Measurements from ENCODE around the gene THRA.
A peak's percentile ranks its signal among the peaks of the same experiment; 100 is the strongest.

THRA gene

GRCh38 chr17:40074175-40074512 lies 11.4 kb downstream of the THRA start:
- H3K36me3 ChIP-seq (ENCODE audit: control insufficient read depth in 4 of 4, insufficient read depth in 4 of 4, low read length in 3 of 4), result peaks cover 3 to 14% (median 9%) of the 10 kb centered on the region in 4 experiments
- H3K27me3 ChIP-seq (replicated peaks in 2 of 5; ENCODE audit: control insufficient read depth in 4 of 5, insufficient read depth in 5 of 5, low read length in 4 of 5), result no peaks in the 10 kb centered on the region
- H3K9me3 ChIP-seq (ENCODE audit: control extremely low read depth in 1 of 5, control insufficient read depth in 4 of 5, insufficient read depth in 2 of 5, low read depth in 1 of 5, low read length in 4 of 5), result no peaks in the 10 kb centered on the region
- no peak overlapping the region for H3K27ac ChIP-seq (ENCODE audit: insufficient read depth in 1 of 2, low read depth in 1 of 2, low read length in 2 of 2, poor library complexity in 1 of 2, severe bottlenecking in 2 of 2)
- no CpG with 5 or more reads among the region's 8 CpGs for WGBS (ENCODE audit: insufficient coverage)
- CTCF ChIA-PET, result interaction anchor here (1.0 to 5.9 kb wide), 20 partner anchors 8 to 94 kb away, joined by 3 to 112 read pairs (median 7); partner anchors contain the start of genes CSF3, MED24, NR1D1 and THRA
- no peak overlapping the region for H3K4me3 ChIP-seq (ENCODE audit: control insufficient read depth in 1 of 7, extremely low read depth in 1 of 7, insufficient read depth in 4 of 7, low read depth in 2 of 7, low read length in 6 of 7)
- peaks cover 4 to 64% (median 59%) of the 10 kb centered on the region in 4 experiments for H3K4me1 ChIP-seq (ENCODE audit: control extremely low read depth in 1 of 4, control insufficient read depth in 4 of 4, insufficient read depth in 4 of 4, low read length in 3 of 4)
- POLR2A ChIA-PET, result interaction anchor here (1.9 kb wide), 1 partner anchor 20 kb away, joined by 10 read pairs; the partner anchor contains the start of gene MED24
- DNase-seq, result no peak

- WGBS (ENCODE audit: insufficient coverage), result 90% methylated on average over 6 of the region's 6 CpGs
Observed at GRCh38 chr17:40074871-40075200, 12.1 kb downstream of the THRA start.

GRCh38 chr17:40075201-40075941 lies 12.6 kb downstream of the THRA start:
- H3K27me3 ChIP-seq (replicated peaks in 2 of 5; ENCODE audit: control insufficient read depth in 4 of 5, insufficient read depth in 5 of 5, low read length in 4 of 5), result no peaks in the 10 kb centered on the region
- 13% methylated on average over 9 of the region's 11 CpGs for WGBS (ENCODE audit: insufficient coverage)
- no peaks in the 10 kb centered on the region for H3K9me3 ChIP-seq (ENCODE audit: control extremely low read depth in 1 of 5, control insufficient read depth in 4 of 5, insufficient read depth in 2 of 5, low read depth in 1 of 5, low read length in 4 of 5)
- H3K36me3 ChIP-seq (ENCODE audit: control insufficient read depth in 4 of 4, insufficient read depth in 4 of 4, low read length in 3 of 4), result peaks cover 3 to 18% (median 9%) of the 10 kb centered on the region in 4 experiments
- peak; percentile 60 to 81 (median 80) for DNase-seq
- ChIA-PET POLR2A (interaction anchor here (0.5 to 1.9 kb wide), 4 partner anchors 9 to 37 kb away, joined by 3 to 10 read pairs (median 5); partner anchors contain the start of gene MED24), CTCF (interaction anchor here (0.6 to 5.9 kb wide), 36 partner anchors 10 to 233 kb away, joined by 3 to 112 read pairs (median 5); partner anchors contain the start of genes CSF3, MED24, NR1D1 and RARA)
- peak overlapping the region in 2 of 7 experiments; percentile 7 to 32 for H3K4me3 ChIP-seq (ENCODE audit: control insufficient read depth in 1 of 7, extremely low read depth in 1 of 7, insufficient read depth in 4 of 7, low read depth in 2 of 7, low read length in 6 of 7)
- H3K4me1 ChIP-seq (ENCODE audit: control extremely low read depth in 1 of 4, control insufficient read depth in 4 of 4, insufficient read depth in 4 of 4, low read length in 3 of 4), result peaks cover 4 to 51% (median 46%) of the 10 kb centered on the region in 4 experiments
- peak overlapping the region in 1 of 2 experiments; percentile 39 for H3K27ac ChIP-seq (ENCODE audit: insufficient read depth in 1 of 2, low read depth in 1 of 2, low read length in 2 of 2, poor library complexity in 1 of 2, severe bottlenecking in 2 of 2)

More at GRCh38 chr17:40074871-40075200, 12.1 kb downstream of the THRA start:
- no peak for DNase-seq
- ChIA-PET CTCF (interaction anchor here (0.8 to 5.9 kb wide), 34 partner anchors 10 to 234 kb away, joined by 3 to 112 read pairs (median 6); partner anchors contain the start of genes CSF3, MED24, NR1D1 and RARA), POLR2A (interaction anchor here (1.3 to 1.9 kb wide), 2 partner anchors 11 to 20 kb away, joined by 3 to 10 read pairs; partner anchors contain the start of gene MED24)
- Histone ChIP-seq H3K4me3 (ENCODE audit: control insufficient read depth in 1 of 7, extremely low read depth in 1 of 7, insufficient read depth in 4 of 7, low read depth in 2 of 7, low read length in 6 of 7) (no peak overlapping the region), H3K9me3 (ENCODE audit: control extremely low read depth in 1 of 5, control insufficient read depth in 4 of 5, insufficient read depth in 2 of 5, low read depth in 1 of 5, low read length in 4 of 5) (no peaks in the 10 kb centered on the region), H3K27me3 (replicated peaks in 2 of 5; ENCODE audit: control insufficient read depth in 4 of 5, insufficient read depth in 5 of 5, low read length in 4 of 5) (no peaks in the 10 kb centered on the region), H3K27ac (ENCODE audit: insufficient read depth in 1 of 2, low read depth in 1 of 2, low read length in 2 of 2, poor library complexity in 1 of 2, severe bottlenecking in 2 of 2) (peak overlapping the region in 1 of 2 experiments; percentile 19), H3K4me1 (ENCODE audit: control extremely low read depth in 1 of 4, control insufficient read depth in 4 of 4, insufficient read depth in 4 of 4, low read length in 3 of 4) (peaks cover 4 to 57% (median 52%) of the 10 kb centered on the region in 4 experiments), H3K36me3 (ENCODE audit: control insufficient read depth in 4 of 4, insufficient read depth in 4 of 4, low read length in 3 of 4) (peaks cover 3 to 18% (median 9%) of the 10 kb centered on the region in 4 experiments)

GRCh38 chr17:40075942-40076498 lies 13.3 kb downstream of the THRA start:
- H3K4me3 ChIP-seq (ENCODE audit: control insufficient read depth in 1 of 7, extremely low read depth in 1 of 7, insufficient read depth in 4 of 7, low read depth in 2 of 7, low read length in 6 of 7), result peak overlapping the region in 2 of 7 experiments; percentile 7 to 32
- DNase-seq, result no peak
- H3K27ac ChIP-seq (ENCODE audit: insufficient read depth in 1 of 2, low read depth in 1 of 2, low read length in 2 of 2, poor library complexity in 1 of 2, severe bottlenecking in 2 of 2), result peak overlapping the region in 1 of 2 experiments; percentile 39
- ChIA-PET POLR2A (interaction anchor here (0.5 to 1.9 kb wide), 4 partner anchors 10 to 38 kb away, joined by 3 to 10 read pairs (median 5); partner anchors contain the start of gene MED24), CTCF (interaction anchor here (0.6 to 5.9 kb wide), 27 partner anchors 9 to 233 kb away, joined by 3 to 112 read pairs (median 7); partner anchors contain the start of genes MED24, NR1D1, RARA and THRA)
- H3K27me3 ChIP-seq (replicated peaks in 2 of 5; ENCODE audit: control insufficient read depth in 4 of 5, insufficient read depth in 5 of 5, low read length in 4 of 5), result no peaks in the 10 kb centered on the region
- H3K4me1 ChIP-seq (ENCODE audit: control extremely low read depth in 1 of 4, control insufficient read depth in 4 of 4, insufficient read depth in 4 of 4, low read length in 3 of 4), result peaks cover 4 to 45% (median 40%) of the 10 kb centered on the region in 4 experiments
- H3K9me3 ChIP-seq (ENCODE audit: control extremely low read depth in 1 of 5, control insufficient read depth in 4 of 5, insufficient read depth in 2 of 5, low read depth in 1 of 5, low read length in 4 of 5), result no peaks in the 10 kb centered on the region
- H3K36me3 ChIP-seq (ENCODE audit: control insufficient read depth in 4 of 4, insufficient read depth in 4 of 4, low read length in 3 of 4), result peaks cover 3 to 20% (median 9%) of the 10 kb centered on the region in 4 experiments
- 54% methylated on average over 8 of the region's 8 CpGs for WGBS (ENCODE audit: insufficient coverage)

- DNase-seq, result no peak
- WGBS (ENCODE audit: insufficient coverage), result 94% methylated on average over 7 of the region's 7 CpGs
- Histone ChIP-seq H3K27ac (ENCODE audit: insufficient read depth in 1 of 2, low read depth in 1 of 2, low read length in 2 of 2, poor library complexity in 1 of 2, severe bottlenecking in 2 of 2) (no peak overlapping the region), H3K4me3 (ENCODE audit: control insufficient read depth in 1 of 7, extremely low read depth in 1 of 7, insufficient read depth in 4 of 7, low read depth in 2 of 7, low read length in 6 of 7) (no peak overlapping the region), H3K9me3 (ENCODE audit: control extremely low read depth in 1 of 5, control insufficient read depth in 4 of 5, insufficient read depth in 2 of 5, low read depth in 1 of 5, low read length in 4 of 5) (no peaks in the 10 kb centered on the region), H3K36me3 (ENCODE audit: control insufficient read depth in 4 of 4, insufficient read depth in 4 of 4, low read length in 3 of 4) (peaks cover 3 to 20% (median 9%) of the 10 kb centered on the region in 4 experiments), H3K4me1 (ENCODE audit: control extremely low read depth in 1 of 4, control insufficient read depth in 4 of 4, insufficient read depth in 4 of 4, low read length in 3 of 4) (peaks cover 4 to 39% (median 34%) of the 10 kb centered on the region in 4 experiments), H3K27me3 (replicated peaks in 2 of 5; ENCODE audit: control insufficient read depth in 4 of 5, insufficient read depth in 5 of 5, low read length in 4 of 5) (no peaks in the 10 kb centered on the region)
- POLR2A ChIA-PET, result no interaction called here
- CTCF ChIA-PET, result interaction anchor here (0.9 to 5.9 kb wide), 12 partner anchors 8 to 103 kb away, joined by 3 to 112 read pairs (median 18); partner anchors contain the start of genes MED24 and THRA
Observed at GRCh38 chr17:40076591-40076990, 13.8 kb downstream of the THRA start.

GRCh38 chr17:40079545-40079944 lies 16.8 kb downstream of the THRA start:
- POLR2A ChIA-PET, result no interaction called here

More at GRCh38 chr17:40079545-40079944, 16.8 kb downstream of the THRA start:
- CTCF ChIA-PET, result interaction anchor here (1.5 to 2.6 kb wide), 4 partner anchors 12 to 44 kb away, joined by 4 to 7 read pairs (median 6); partner anchors contain the start of gene NR1D1
- Histone ChIP-seq H3K36me3 (ENCODE audit: control insufficient read depth in 4 of 4, insufficient read depth in 4 of 4, low read length in 3 of 4) (peaks cover 11 to 31% (median 18%) of the 10 kb centered on the region in 4 experiments), H3K27me3 (replicated peaks in 2 of 5; ENCODE audit: control insufficient read depth in 4 of 5, insufficient read depth in 5 of 5, low read length in 4 of 5) (no peaks in the 10 kb centered on the region), H3K9me3 (ENCODE audit: control extremely low read depth in 1 of 5, control insufficient read depth in 4 of 5, insufficient read depth in 2 of 5, low read depth in 1 of 5, low read length in 4 of 5) (no peaks in the 10 kb centered on the region), H3K27ac (ENCODE audit: insufficient read depth in 1 of 2, low read depth in 1 of 2, low read length in 2 of 2, poor library complexity in 1 of 2, severe bottlenecking in 2 of 2) (no peak overlapping the region), H3K4me3 (ENCODE audit: control insufficient read depth in 1 of 7, extremely low read depth in 1 of 7, insufficient read depth in 4 of 7, low read depth in 2 of 7, low read length in 6 of 7) (no peak overlapping the region), H3K4me1 (ENCODE audit: control extremely low read depth in 1 of 4, control insufficient read depth in 4 of 4, insufficient read depth in 4 of 4, low read length in 3 of 4) (peaks cover 4 to 19% (median 14%) of the 10 kb centered on the region in 4 experiments)
- WGBS (ENCODE audit: insufficient coverage), result 100% methylated on average over 1 of the region's 3 CpGs
- no peak for DNase-seq

Data from common myeloid progenitor, CD34-positive (primary cell).